GM11168 (cell line): ENCODE results near the gene GET3.
"Not testable (repeated sequence)": the region's sequence is repeated elsewhere in the genome, so short reads cannot be mapped to it uniquely, and the experiment has no call there.

Experiments used
- in situ Hi-C: fragments of 300-500 bp; cut with MboI; formaldehyde crosslinking; loops from one replicate; pipeline ENCODE4 v1.12.0; 2022; ENCODE audit warnings: low sequenced_read_pairs; ENCODE audit not compliant: unreplicated experiment

Gene GET3

DNA sequence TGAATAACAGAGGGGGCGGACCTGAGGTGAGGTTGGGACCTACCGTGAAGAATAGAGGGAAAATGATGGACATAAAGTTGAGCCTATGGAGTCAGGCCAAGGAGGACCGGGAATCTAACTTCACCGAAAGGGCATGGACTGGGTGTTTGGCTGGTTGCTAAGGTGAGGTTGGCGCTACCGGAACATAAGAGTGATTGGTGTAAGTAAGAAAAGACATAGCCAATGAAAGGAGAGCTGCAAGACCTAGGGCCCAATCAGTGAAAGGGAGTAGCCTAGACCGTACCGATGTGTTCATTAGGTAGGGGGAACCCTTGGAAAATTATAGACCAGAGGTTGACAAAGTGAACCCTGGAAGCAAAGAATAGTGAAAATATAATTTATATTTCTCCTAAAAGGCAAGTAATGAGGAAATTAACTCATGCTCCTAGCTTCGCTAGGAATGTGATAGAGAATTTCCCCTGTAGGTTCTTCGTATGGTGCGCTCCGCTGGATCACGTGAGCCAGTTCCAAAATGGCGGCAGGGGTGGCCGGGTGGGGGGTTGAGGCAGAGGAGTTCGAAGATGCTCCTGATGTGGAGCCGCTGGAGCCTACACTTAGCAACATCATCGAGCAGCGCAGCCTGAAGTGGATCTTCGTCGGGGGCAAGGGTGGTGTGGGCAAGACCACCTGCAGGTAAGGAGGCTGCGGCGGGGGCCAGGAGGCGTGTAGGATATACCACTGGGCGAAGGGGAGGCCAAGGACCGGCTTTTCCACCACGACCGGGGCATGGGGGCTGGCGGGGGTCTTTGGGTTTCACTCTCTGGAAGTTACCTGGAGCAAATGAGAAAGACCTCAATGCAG, at the start of gene GET3:
Gene GET3 (plus strand): TSS at position 503 of the 840 bp plus-strand sequence. CDS start 9 bp downstream, at position 512.
- in situ Hi-C loops, result no loop called here

DNA sequence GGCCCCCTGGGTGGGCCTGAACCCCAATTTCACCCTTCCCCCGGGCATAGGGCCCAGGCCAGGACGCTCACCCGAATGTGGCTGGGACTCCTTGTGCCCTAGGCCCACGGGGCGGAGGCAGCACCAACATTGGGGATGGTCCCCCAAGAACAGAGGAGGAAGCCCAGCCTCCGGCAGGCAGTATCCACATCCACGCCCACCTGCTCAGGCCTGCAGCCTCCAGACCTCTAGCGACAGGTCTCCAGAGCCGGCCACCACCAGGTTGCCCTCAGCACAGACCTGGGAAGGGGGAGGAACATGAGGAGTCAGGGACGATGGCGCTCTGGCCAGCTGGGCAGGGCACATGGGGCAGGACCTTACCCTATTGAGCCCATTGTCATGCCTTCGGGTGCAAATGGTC, 48.3 kb upstream of the GET3 start:
- in situ Hi-C loops, result no loop called here

DNA sequence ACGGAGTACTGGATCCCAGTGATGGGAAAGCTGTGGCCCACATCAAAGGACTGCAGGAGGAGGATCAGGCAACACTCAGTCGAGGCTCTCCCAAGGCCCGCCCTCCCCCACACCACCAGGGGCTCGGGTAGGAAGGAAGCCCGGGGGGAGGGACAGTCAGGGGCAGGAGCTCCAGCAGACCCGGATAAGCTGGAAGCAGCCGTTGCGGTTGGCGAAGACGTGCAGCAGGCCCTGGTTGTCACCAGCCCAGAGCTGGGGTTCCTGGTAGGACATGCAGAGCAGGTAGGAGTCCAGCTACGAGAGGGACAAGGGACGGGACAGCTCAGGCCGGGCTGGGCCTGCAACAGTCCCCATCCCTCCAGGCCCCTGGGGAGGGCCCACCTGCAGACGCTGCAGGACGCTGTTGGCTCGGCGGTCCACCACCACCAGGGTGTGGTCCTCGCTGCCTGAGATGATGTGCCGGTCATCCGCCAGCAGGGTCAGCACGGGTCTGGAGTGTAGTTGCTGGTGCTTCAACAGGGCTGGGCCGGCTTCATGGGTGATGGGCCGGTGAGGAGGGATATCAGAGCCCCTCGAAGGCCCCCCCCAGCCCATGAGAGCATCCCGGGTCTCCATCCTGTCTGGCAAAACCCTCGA, 47.6 kb upstream of the GET3 start:
- in situ Hi-C loops, result no loop called here

DNA sequence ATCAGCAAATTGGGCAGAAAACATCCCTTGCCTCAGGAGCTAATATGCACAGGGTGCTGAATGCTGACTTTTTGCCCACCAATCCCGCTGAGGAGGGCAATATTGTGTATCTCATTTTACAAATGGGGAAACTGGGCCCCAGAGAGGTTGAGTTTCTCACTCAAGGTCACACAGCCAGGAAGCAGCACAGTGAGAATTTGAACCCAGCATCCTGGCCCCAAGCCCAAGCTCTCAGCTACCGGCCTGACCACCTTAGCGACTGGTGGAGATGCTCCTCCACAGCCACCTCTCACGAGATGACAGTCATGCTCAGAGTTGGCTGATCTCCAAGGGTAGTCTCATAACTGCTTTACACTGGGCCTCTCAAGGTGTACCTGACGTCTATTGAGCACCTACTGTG, 44.3 kb upstream of the GET3 start:
- in situ Hi-C loops, result no loop called here

DNA sequence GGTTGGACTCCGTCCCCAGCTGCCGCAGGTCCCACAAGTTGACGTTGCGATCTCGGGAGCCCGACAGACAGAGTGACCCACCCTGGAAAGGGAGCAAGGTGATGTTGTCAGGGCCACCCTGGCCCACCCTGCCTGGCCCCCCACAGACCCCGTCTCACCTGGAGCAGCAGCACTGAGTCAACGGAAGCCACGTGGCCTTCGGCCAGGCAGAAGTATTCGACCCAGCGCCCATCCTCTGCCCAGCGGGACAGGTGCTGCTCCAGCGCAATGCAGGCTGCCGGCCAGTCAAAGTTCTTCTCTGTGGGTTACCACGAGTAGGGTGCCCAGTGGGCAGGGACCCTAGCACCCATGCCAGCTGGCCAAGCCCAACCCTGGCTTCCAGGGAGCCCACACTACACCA, 42.7 kb upstream of the GET3 start:
- in situ Hi-C loops, result no loop called here

DNA sequence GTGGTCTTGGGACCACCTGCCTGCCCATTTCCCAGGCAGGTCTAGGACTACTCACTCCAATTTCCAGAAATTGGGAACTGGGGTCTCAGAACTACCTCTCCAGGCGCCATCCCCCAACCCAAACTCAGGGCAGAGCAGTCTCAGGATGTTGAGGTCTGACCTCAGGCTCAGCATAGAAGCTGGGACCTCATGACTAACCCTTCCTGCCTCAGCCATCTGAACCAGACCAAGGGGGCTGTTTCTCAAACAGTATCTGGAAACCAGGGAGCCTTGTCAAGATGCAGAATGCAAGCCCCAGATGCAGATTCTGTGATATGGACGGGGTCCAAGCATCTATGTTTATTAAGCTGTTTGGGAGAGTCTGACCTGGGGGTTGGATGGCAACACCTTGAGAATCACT, 42.2 kb upstream of the GET3 start:
- in situ Hi-C loops, result no loop called here

DNA sequence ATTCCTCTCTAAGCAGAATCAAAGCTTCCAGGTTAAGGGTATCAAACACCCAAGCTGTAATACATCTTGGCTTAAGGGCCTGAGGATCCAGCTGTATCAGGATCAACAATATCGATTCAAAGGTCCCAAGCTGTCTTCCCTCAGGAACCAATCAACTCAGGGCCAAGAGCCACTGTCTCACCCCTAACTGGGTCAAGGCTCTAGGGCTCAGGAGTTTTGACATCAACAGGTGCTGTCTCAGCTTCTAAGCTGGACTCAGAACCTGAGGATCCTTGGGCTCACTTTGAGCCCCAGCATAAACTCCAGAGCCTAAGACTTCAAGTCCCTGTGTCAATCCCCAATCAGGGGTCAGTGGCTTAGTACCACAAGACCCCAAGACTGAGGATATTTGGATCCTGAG, 41.8 kb upstream of the GET3 start:
- in situ Hi-C loops, result no loop called here

DNA sequence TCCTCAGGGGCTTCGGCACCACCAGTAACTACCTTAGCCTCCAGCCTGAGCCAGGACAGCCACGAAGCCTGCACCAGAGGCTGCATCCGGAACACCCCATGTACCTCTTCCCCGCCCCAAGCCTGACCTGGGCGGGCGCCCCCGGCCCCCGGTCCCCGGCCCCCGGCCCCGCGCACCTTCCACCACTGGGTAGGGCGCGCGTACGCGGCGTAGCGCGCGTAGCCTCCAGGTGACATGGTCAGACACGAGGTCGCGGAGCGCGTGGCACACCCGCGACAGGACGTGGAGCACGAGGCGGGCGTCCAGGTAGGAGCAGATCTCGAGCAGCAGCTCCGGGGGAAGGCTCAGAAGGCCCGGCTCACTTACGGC, 41.3 kb upstream of the GET3 start:
- in situ Hi-C loops, result no loop called here

DNA sequence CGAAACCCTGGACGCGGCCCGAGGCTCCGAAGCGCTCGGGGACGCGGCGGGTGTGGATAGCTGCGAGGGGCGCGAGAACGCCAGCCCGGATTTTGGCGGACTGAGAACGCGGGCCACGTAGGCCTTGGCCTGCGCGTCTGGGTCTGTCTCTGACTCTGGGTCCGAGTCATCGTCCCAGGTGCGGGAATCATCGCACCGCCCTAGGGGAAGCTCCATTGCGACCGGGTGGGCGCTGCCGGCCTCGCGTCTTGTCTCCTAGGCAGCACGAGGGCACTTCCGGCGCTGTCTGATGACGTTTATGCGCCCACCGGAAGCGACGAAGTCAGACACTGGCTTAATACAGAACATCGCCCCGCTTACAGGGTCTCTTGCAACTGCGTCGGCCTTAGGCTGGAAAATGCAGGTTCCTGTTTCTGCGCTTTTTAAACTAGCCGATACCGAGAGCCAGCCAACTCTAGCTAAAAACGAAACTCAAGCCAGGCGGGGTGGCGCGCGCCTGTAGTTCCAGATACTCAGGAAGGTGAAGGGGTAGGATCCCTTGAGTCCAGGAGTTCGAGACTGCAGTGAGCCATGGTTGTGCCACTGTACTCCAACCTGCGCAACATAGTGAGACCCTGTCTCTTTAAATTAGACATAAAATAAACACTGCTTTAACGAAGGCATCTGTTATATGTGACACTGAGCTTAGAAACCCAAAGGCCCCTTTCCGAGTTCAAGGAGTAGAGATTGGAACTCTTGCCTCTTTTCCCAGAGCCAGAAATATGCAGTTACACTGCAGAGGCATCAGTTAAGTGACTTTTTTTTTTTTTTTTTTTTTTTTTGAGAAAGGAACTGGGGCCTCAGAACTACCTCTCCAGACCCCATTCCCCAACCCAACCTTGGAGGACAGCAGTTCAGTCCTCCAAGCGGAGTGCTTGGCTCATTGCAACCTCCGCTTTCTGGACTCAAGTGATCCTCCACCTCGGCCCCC, 40.6 kb upstream of the GET3 start, which contains the start of gene FBXW9:
Gene FBXW9 (minus strand): TSS at position 266 of the 970 bp plus-strand sequence. CDS start 50 bp downstream, at position 216.
- in situ Hi-C loops, result no loop called here

DNA sequence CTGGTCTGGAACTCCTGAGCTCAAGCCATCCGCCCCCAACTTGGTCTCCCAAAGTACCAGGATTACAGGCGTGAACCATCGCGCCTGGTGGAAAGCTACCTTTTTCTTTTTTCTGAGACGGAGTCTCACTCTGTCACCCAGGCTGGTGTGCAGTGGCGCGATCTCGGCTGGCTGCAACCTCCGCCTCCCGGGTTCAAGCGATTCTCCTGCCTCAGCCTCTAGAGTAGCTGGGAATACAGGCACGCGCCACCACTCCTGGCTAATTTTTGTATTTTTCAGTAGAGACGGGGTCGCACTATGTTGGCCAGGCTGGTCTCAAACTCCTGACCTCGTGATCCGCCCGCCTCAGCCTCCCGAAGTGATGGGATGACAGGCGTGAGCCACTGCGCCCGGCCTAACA, 39.9 kb upstream of the GET3 start:
- in situ Hi-C loops, result not testable (repeated sequence)

DNA sequence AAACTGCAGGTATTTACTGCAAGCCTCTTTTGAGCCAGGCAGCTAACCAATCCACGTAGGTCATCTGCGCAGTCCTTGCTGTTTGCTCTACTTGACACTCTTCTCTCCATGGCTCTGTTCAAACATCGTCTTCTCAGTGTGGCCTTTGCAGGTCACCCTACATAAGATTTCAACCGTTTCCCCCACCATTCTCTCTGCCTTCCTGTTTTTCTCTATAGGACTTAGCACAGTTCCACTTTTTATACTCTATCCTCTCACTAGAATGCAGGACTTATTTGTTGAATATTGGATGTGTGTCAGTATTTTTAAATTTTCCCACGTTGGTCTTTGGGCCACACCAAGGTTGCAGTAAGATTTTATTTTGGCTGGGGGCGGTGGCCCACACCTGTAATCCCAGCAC, 39.2 kb upstream of the GET3 start:
- in situ Hi-C loops, result no loop called here

DNA sequence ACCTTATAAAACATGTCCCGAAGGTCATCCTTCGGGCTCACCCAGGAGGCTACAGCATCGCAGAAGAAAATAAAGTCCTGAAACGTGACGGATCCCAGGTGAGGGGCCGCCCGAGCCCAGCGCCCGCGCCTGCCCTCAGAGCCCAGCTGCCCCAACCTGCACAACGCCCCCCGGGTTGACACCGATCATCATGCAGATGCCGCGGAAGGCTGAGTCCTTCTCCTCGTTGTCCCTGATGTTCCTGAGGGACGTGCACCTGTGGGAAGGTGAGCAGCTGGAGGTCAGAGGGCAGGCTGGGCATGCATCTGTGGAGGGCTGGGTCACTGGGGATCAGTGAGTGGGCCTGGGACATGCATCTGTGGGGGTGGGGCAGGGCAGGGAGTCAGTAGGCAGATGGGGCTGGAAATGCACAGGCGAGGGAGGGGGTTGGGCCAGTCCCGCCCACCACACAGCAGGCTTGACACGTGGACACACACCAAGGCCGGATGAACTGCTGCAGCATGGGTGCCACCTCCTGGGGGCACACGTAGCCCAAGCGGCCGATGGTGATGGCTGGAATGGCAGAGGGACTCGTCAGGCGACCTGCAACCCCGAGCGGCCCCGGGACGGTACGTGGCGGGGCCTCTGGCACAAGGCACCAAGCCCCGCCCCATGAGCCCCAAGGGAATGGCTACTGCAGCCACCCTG, 35.6 kb upstream of the GET3 start:
- in situ Hi-C loops, result no loop called here

DNA sequence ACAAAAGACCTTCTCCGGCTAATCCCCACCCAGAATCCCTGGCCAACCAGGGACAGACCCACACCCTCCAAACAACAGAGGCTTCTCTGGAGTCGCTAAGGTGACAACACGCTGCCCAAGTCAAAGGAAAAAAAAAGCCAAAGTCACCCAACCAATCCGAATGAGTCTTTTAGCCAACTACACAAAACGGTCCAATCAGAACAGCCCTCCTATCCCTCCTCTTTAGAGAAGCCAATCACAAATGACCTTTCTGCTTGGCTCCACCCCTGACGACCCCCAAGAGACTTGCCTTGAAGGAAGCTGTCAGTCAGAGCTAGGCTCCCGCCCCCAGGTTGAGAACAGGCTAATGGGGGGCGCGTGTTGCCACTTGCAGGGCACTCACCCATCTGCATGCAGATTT, 34.3 kb upstream of the GET3 start:
- in situ Hi-C loops, result no loop called here

DNA sequence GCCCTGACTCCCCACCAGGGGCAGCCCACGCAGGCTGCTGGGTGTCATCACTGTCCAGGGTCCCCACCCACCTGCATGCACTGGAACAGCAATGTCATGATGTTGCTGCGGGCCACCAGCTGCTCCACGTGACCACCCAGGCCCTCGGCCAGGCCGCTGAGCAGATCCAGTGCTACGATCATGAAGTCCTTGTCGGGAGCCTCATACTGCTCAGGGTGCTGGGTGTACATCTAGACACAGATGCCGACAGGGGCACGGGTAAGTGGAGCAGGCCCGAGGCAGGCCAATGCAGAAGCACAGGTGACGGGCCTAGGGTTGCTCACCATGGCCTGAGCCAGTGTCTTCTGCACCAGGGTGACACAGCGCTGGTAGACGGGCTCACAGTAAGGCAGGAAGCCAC, 32.1 kb upstream of the GET3 start:
- in situ Hi-C loops, result no loop called here

DNA sequence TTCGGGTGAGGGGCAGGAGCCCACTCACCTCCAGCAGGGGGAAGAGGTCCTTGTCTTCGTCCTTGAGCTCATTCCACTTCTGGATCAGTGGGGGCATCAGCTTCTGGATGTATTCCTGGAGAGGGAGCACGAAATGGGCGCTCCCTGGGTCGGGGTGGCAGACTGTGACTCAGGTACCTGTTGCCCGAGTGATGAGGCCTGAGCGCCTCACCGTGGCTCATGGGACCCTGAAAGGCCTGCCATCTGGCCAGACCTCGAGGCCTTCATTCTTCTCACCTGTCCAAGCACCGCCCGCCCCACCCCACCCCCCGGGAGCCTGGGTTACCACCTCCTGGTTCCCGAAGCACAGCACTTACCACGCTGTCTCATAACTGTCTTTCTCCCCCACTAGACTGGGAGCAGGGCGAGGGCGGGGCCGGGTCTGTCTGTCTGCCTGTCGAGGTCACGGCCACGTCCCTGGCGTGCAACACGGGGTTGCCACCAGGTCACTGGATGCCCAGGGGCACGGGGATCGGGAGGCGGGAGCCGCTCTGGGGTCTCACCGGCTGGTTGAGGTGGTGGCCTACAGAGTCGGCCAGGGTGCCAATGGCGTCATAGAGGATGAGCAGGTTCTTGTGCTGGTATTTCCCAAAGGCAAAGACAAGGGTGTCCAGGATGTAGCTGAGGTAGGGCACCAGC, 31.5 kb upstream of the GET3 start:
- in situ Hi-C loops, result no loop called here

DNA sequence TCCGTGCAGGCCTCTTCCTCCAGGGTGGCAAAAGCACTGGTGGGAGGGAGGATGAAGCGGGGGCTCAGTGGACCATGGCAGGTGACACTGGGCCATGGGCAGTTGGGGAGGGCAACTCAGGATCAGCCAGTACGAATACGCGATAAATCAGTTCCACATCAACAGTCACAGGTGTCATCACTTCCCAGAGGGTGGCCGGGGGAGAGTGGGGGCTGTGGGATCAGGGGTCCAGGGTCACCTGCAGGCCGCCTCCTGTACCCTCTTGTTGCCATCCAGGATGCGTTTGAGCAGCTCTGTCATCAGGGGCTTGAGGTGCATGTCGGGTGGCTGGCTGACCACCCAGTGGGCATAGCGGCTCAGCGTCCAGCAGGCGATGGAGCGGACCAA, 31.0 kb upstream of the GET3 start:
- in situ Hi-C loops, result no loop called here

DNA sequence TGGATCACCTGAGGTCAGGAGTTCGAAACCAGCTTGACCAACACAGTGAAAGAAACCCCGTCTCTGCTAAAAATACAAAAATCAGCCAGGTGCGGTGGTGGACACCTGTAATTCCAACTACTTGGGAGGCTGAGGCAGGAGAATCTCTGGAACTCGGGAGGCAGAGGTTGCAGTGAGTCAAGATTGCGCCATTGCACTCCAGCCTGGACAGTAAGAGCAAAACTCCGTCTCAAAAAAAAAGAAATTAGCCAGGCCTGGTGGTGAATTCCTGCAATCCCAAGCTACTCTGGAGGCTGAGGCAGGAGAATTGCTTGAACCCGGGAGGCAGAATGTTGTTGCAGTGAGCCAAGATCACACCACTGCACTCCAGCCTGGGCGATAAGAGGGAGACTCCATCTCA, 28.7 kb upstream of the GET3 start:
- in situ Hi-C loops, result no loop called here

DNA sequence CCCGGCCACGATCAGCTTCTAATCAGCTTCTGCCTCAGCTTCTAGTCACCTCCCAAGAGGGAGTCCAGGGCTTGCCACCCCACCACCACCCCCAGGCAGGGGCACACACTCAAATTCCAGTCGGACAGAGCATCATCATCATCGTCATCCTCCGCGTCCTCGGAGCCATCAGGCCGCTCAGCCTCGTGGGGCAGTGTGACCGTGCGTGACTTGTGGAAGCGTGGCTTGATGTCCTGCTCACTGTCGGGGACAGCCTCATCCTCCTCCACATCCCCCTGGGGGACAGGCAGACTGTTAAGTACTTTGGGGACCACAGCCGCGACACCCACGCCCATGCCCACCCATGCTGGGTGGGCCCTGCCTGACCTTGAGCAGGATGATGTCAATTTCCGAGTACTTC, 26.1 kb upstream of the GET3 start:
- in situ Hi-C loops, result no loop called here

DNA sequence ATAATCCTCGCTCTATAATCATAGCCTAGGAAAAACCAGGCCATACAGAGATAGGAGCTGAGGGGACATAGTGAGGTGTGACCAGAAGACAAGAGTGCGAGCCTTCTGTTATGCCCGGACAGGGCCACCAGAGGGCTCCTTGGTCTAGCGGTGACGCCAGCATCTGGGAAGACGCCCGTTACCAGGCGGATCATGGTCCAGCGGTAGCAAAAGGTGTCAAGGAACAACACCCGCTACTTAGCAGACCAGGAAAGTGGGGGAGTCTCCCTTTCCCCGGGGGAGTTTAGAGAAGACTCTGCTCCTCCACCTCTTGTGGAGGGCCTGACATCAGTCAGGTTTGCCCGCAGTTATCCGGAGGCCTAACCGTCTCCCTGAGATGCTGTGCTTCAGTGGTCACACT, 25.2 kb upstream of the GET3 start:
- in situ Hi-C loops, result not testable (repeated sequence)

DNA sequence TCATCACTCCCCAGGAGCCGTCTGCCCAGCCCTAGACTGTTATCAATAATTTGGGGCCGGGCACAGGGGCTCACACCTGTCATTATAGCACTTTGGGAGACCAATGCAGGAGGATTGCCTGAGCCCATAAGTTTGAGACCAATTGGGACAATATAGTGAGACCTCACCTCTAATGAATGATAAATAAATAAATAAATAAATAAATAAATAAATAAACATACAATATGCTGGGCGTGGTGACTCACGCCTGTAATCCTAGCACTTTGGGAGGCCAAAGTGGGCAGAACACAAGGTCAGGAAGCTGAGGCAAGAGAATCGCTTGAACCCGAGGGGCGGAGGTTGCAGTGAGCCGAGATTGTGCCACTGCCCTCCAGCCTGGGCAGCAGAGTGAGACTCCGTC, 24.0 kb upstream of the GET3 start:
- in situ Hi-C loops, result not testable (repeated sequence)
